ENCODE results near the gene SSU72.
"Not testable (repeated sequence)": the region's sequence is repeated elsewhere in the genome, so short reads cannot be mapped to it uniquely, and the experiment has no call there.

The SSU72 gene

DNA sequence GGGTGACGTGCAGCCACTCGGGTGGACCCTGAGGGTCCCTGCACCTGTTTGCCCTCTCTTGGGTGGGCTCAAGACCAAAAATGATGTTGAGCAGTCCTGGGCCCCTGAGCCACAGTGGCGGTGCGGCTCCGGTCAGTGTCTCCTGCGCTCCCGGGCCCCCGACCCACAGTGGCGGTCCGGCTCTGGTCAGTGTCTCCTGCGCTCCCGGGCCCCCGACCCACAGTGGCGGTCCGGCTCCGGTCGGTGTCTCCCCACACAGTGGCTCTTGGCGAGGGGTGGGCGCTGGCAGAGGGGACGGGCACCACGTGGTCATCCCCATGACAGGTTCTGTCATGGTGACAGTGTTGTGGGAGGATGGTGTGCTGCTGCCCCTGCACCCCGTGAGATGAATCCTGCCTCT is 80.4 kb downstream of the SSU72 start:
- DNase-seq, result not testable (repeated sequence)
